ENCODE results near the gene SP1. TPM values are rescaled to one million over a fixed set of nuclear protein-coding genes. Genes with fewer than 3 reads are reported as not detected.
"Not testable (repeated sequence)": the region's sequence is repeated elsewhere in the genome, so short reads cannot be mapped to it uniquely, and the experiment has no call there.

The SP1 gene
- polyA plus RNA-seq, 5 donors = 57.9 to 84.6 (median 78.5) TPM

GRCh38 chr12:53353257-53353655, 26.7 kb upstream of the SP1 start:
- no peak for DNase-seq

- no peak for DNase-seq
Measured at GRCh38 chr12:53355121-53355520, 24.9 kb upstream of the SP1 start.

GRCh38 chr12:53358836-53359419, 21.0 kb upstream of the SP1 start:
- no peak for DNase-seq

GRCh38 chr12:53361638-53362037, 18.3 kb upstream of the SP1 start:
- not testable (repeated sequence) for DNase-seq

GRCh38 chr12:53365245-53365904, 14.6 kb upstream of the SP1 start:
- DNase-seq = no peak

- DNase-seq = not testable (repeated sequence)
Measured at GRCh38 chr12:53373554-53374133, 6.3 kb upstream of the SP1 start.

DNA sequence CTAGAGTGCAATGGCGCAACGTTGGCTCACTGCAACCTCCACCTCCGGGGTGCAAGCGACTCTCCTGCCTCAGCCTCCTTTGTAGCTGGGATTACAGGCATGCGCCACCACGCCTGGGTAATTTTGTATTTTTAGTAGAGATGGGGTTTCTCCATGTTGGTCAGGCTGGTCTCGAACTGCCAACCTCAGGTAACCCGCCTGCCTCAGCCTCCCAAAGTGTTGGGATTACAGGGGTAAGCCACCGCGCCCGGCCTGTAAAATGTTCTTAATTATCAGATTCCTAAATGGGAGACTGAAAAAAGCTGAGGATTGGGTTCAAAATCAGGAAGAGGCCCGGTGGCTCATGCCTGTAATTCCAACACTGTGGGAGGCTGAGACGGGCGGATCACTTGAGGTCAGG, 5.7 kb upstream of the SP1 start:
- not testable (repeated sequence) for DNase-seq

DNA sequence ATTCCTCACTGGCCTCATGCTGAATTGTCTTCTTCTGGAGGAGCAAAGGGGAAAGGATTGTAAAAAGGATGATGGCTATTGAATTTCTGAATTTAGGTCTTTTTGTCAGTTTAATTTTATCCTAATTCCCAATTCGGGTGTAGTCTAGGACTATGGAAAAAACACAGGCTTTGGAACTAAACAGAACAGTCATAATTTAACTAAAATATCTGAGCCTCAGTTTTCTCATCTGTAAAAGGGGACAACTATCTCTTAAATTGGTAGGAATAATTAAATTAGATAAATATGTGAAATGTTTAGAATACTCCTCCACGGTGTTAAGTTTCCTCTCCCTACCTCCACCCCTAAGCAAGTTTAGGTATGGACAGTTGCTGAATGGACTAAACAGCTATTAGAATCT, 3.2 kb upstream of the SP1 start:
- DNase-seq = no peak

DNA sequence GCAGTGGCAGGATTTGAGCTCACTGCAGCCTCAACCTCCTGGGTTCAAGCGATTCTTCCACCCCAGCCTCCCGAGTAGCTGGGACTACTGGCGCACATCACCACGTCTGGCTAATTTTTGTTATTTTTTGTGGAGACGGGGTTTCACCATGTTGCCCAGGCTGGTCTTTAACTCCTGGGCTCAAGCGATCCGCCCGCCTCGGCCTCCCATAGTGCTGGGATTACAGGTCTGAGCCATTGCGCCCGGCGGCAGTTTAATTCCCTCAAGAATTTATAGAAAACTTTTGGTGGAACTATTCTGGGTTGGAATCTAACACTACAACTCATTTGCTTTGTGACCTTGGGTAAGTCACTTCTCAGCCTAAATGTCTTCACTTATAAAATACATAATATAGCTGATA, 1.8 kb upstream of the SP1 start:
- DNase-seq = no peak

- DNase-seq = no peak
Measured at GRCh38 chr12:53378724-53379388, 1.1 kb upstream of the SP1 start.

- DNase-seq = peak; percentile 100
Measured at GRCh38 chr12:53379389-53380103, 430 bp upstream of the SP1 start.

DNA sequence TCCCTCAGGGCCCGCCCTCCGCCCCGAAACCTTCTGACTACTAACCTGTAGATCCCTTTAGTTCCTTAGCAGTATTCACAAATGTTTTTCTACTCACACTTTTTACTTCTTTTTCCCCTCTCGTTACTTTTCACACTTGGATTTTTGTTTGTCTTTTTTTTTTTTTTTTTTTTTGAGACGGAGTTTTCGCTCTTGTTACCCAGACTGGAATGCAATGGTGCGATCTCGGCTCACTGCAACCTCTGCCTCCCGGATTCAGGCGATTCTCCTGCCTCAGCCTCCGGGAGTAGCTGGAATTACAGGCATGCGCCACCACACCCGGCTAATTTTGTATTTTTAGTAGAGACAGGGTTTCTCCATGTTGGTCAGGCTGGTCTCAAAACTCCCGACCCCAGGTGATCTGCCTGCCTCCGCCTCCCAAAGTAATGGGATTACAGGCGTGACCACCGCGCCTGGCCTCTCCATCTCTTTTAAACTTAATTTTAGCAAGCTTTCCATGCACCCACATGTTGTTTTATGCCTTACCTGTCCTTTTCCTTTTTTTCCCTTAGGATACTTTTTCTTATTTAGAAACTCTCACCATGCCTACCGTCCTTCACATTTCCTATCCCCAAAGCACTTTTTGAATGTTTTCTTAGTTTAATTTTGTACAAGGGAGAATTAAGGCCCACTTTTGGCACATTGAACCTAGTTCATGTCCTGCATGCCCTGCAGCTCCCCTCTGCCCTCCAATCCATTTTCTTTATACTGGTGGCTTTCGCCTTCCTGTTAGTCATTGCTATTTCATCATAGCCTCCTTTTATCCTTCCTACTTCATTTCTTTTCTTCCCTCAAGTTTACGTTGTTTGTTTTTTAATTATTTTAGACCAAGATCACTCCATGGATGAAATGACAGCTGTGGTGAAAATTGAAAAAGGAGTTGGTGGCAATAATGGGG, 1.1 kb downstream of the SP1 start:
- no peak for DNase-seq

- DNase-seq = no peak
Measured at GRCh38 chr12:53381731-53382630, 2.0 kb downstream of the SP1 start.

DNA sequence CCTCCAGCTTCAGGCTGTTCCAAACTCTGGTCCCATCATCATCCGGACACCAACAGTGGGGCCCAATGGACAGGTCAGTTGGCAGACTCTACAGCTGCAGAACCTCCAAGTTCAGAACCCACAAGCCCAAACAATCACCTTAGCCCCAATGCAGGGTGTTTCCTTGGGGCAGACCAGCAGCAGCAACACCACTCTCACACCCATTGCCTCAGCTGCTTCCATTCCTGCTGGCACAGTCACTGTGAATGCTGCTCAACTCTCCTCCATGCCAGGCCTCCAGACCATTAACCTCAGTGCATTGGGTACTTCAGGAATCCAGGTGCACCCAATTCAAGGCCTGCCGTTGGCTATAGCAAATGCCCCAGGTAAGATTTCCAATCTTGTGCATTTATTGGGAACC, 3.3 kb downstream of the SP1 start:
- DNase-seq = no peak

DNA sequence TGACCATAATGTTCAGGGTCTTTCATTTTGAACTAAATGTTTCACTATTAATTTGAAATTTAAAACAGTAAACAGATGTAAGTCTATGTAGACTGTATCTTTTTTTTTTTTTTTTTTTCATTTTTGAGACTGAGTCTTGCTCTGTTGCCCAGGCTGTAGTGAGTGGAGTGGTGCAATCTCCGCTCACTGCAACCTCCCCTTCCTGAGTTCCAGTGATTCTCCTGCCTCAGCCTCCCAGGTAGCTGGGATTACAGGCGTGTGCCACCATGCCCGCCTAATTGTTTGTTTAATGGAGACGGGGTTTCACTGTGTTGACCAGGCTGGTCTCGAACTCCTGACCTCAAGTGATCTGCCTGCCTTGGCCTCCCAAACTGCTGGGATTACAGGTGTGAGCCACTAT, 6.4 kb downstream of the SP1 start:
- not testable (repeated sequence) for DNase-seq

DNA sequence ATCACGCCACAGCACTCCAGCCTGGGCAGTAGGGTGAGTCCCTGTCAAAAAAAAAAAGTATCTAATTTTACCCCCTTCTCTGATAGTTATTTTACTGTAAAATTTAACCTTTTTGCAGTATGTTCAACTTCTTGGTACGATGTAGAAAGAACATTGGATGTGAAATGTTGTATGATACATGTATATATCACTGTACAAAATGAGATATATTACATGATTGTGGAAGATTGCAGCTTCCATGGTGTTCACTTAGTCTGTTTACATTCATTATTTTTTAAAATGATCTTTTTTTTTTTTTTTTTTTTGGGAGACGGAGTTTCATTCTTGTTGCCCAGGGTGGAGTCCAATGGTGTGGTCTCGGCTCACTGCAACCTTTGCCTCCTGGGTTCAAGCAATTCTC, 9.0 kb downstream of the SP1 start:
- no peak for DNase-seq

GRCh38 chr12:53389702-53390101, 9.7 kb downstream of the SP1 start:
- no peak for DNase-seq

GRCh38 chr12:53391724-53392123, 11.7 kb downstream of the SP1 start:
- DNase-seq = no peak

- DNase-seq = no peak
Measured at GRCh38 chr12:53399896-53400295, 19.9 kb downstream of the SP1 start.

DNA sequence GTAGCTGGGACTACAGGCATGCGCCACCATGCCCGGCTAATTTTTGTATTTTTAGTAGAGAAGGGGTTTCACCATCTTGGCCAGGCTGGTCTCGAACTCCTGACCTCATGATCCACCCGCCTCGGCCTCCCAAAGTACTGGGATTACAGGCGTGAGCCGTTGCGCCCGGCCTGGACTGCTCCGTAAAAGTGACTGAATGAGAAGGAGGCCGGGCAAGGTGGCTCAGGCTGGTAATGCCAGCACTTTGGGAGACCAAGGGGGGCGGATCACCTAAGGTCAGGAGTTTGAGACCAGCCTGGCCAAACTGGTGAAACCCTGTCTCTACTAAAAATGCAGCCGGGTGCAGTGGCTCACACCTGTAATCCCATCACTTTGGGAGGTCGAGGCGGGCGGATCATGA, 22.4 kb downstream of the SP1 start:
- not testable (repeated sequence) for DNase-seq
